ENCODE results near the gene RIPOR1. TPM values are rescaled to one million over a fixed set of nuclear protein-coding genes. Genes with fewer than 3 reads are reported as not detected.

Gene RIPOR1
- total RNA-seq, 2 donors from 2014 or later, result 14.4 to 19.0 TPM

DNA sequence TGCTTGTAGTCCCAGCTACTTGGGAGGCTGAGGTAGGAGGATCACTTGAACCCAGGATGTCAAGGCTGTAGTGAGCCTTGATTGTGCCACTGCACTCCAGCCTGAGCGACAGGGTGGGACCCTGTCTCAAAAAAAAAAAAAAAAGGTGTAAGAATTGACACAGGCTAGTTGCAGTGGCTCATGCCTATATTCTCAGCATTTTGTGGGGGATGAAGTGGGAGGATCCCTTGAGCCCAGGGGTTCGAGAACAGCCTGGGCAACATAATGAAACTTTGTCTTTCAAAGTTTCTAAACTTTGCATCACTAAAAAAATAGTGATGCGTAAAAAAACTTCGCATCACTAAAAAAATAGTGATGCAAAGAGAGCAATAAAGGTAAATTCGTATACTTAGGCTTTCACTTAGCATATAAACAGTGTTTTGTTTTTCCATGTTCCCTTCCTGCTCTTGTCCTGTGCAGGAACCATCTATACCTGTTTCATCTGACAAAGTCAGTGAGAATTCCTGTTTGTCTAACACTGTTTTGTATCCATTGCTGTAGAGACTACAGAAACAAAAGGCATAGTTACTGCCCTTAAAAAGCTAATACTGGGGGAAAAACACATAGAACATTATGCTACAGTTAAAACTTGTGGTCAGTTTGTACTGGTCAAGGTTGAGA, 65.8 kb downstream of the RIPOR1 start:
- no peak overlapping the region for H3K4me3 ChIP-seq
- no peaks in the 10 kb centered on the region for H3K27me3 ChIP-seq
- H3K9me3 ChIP-seq, result no peaks in the 10 kb centered on the region
- H3K4me1 ChIP-seq, result no peaks in the 10 kb centered on the region
- TF ChIP-seq CTCF (IDR thresholded peaks at IDR 0.05), result no peak
- H3K36me3 ChIP-seq, result no peaks in the 10 kb centered on the region
- DNase-seq, result no peak
- H3K9ac ChIP-seq (ENCODE audit: low read depth in 2 of 2, low read length in 2 of 2), result no peak overlapping the region
- no peak overlapping the region for H3K27ac ChIP-seq
- intact Hi-C loops (cut with DNase I), result no loop called here

- no peaks in the 10 kb centered on the region for H3K36me3 ChIP-seq
- H3K9ac ChIP-seq (ENCODE audit: low read depth in 2 of 2, low read length in 2 of 2), result no peak overlapping the region
- H3K4me3 ChIP-seq, result no peak overlapping the region
- intact Hi-C loops (cut with DNase I), result no loop called here
- no peaks in the 10 kb centered on the region for H3K4me1 ChIP-seq
- no peaks in the 10 kb centered on the region for H3K9me3 ChIP-seq
- TF ChIP-seq CTCF (IDR thresholded peaks at IDR 0.05), result no peak
- no peak overlapping the region for H3K27ac ChIP-seq
- no peaks in the 10 kb centered on the region for H3K27me3 ChIP-seq
- no peak for DNase-seq
Observed at GRCh38 chr16:67594956-67595355, 66.3 kb downstream of the RIPOR1 start.

Other genes with a start within 250 kb of the RIPOR1 start
- 10 to 100 TPM; 13.1 to 14.7 TPM for gene PLEKHG4, start 249.3 kb upstream of the RIPOR1 start, total RNA-seq
- under 1 TPM in 1 of 2 donors, not detected in 1; 0.24 TPM for gene KCTD19, start 202.1 kb upstream of the RIPOR1 start, total RNA-seq
- 1 to 10 TPM in 1 of 2 donors, not detected in 1; 1.1 TPM for gene LRRC36, start 202.0 kb upstream of the RIPOR1 start, total RNA-seq
- 10 to 100 TPM in 1 of 2 donors, 1 to 10 TPM in 1; 3.7 to 12.3 TPM for gene TPPP3, start 135.3 kb upstream of the RIPOR1 start, total RNA-seq
- 1 to 10 TPM; 7.9 to 8.7 TPM for gene ZDHHC1, start 112.4 kb upstream of the RIPOR1 start, total RNA-seq
- gene HSD11B2, start 97.7 kb upstream of the RIPOR1 start, total RNA-seq, result 100 to 1,000 TPM; 348 to 378 TPM
- 100 to 1,000 TPM; 194 to 195 TPM for gene ATP6V0D1, start 47.7 kb upstream of the RIPOR1 start, total RNA-seq
- gene AGRP, start 45.3 kb upstream of the RIPOR1 start, total RNA-seq, result not detected
- gene CTCF, start 33.7 kb downstream of the RIPOR1 start, total RNA-seq, result 10 to 100 TPM; 37.0 to 47.3 TPM
- gene CARMIL2, start 116.3 kb downstream of the RIPOR1 start, total RNA-seq, result 1 to 10 TPM; 1.9 to 2.5 TPM
- 10 to 100 TPM; 11.8 to 27.5 TPM for gene ACD, start 131.4 kb downstream of the RIPOR1 start, total RNA-seq
- 10 to 100 TPM in 1 of 2 donors, 1 to 10 TPM in 1; 4.6 to 10.3 TPM for gene PARD6A, start 132.1 kb downstream of the RIPOR1 start, total RNA-seq
- 10 to 100 TPM in 1 of 2 donors, 1 to 10 TPM in 1; 9.1 to 13.0 TPM for gene ENKD1, start 137.9 kb downstream of the RIPOR1 start, total RNA-seq
- 1 to 10 TPM; 1.1 to 1.4 TPM for gene C16orf86, start 138.0 kb downstream of the RIPOR1 start, total RNA-seq
- gene GFOD2, start 190.5 kb downstream of the RIPOR1 start, total RNA-seq, result 10 to 100 TPM; 22.1 to 33.8 TPM